Activated T-cell treated with anti-CD3 and anti-CD28 coated beads, Interleukin-2, amount 50 U/mL, for 4 hours (primary cell): Measurements from ENCODE around the gene EGR2. TPM values are rescaled to one million over a fixed set of nuclear protein-coding genes. Genes with fewer than 3 reads are reported as not detected.

Experiments
- ATAC-seq, 2 donors: fragments of 200-7000 bp; cut with Tn5 transposase; one replicate each; pipeline ENCODE4 v1.10.0; 2021
- DNase-seq: peaks from one replicate; pipeline ENCODE4 v3.0.0-alpha.2; 2020
- H3K27me3 Mint-ChIP-seq: one replicate; pipeline ENCODE4 v1.8.0; 2021; ENCODE audit warnings: low read depth, mixed read lengths
- H3K36me3 Mint-ChIP-seq: one replicate; pipeline ENCODE4 v1.8.0; 2022; ENCODE audit warnings: mixed read lengths; ENCODE audit not compliant: insufficient read depth
- H3K4me1 Mint-ChIP-seq: one replicate; pipeline ENCODE4 v1.8.0; 2021; ENCODE audit warnings: low read depth, mixed read lengths
- H3K4me3 Mint-ChIP-seq: one replicate; pipeline ENCODE4 v1.8.0; 2021; ENCODE audit warnings: mild to moderate bottlenecking, moderate library complexity, mixed read lengths
- H3K9me3 Mint-ChIP-seq: one replicate; pipeline ENCODE4 v1.8.0; 2021; ENCODE audit warnings: mixed read lengths
- total RNA-seq, 3 donors: library from RNA; stranded (reverse); gene quantifications; one replicate each; pipeline ENCODE4 v1.2.1, GENCODE V29; 2021

Gene EGR2
- total RNA-seq, 3 donors from 2014 or later = 83.3 to 121 (median 99.5) TPM

GRCh38 chr10:62839590-62839989 is 23.4 kb upstream of the EGR2 start:
- DNase-seq (no peak), ATAC-seq (peak; percentile 51 to 70)
- no peaks in the 10 kb centered on the region for H3K36me3 Mint-ChIP-seq
- H3K9me3 Mint-ChIP-seq = no peaks in the 10 kb centered on the region
- no peak overlapping the region for H3K4me3 Mint-ChIP-seq
- H3K27me3 Mint-ChIP-seq = peaks cover 3% of the 10 kb centered on the region
- H3K4me1 Mint-ChIP-seq = peaks cover 7% of the 10 kb centered on the region

- H3K9me3 Mint-ChIP-seq = no peaks in the 10 kb centered on the region
- peaks cover 13% of the 10 kb centered on the region for H3K27me3 Mint-ChIP-seq
- DNase-seq = no peak
- no peak for ATAC-seq
- H3K4me1 Mint-ChIP-seq = no peaks in the 10 kb centered on the region
- no peak overlapping the region for H3K4me3 Mint-ChIP-seq
- no peaks in the 10 kb centered on the region for H3K36me3 Mint-ChIP-seq
Measured at GRCh38 chr10:62831346-62831745, 15.2 kb upstream of the EGR2 start.

GRCh38 chr10:62830679-62831078 is 14.5 kb upstream of the EGR2 start:
- ATAC-seq = no peak
- H3K9me3 Mint-ChIP-seq = no peaks in the 10 kb centered on the region
- DNase-seq = no peak
- H3K4me1 Mint-ChIP-seq = no peaks in the 10 kb centered on the region
- H3K4me3 Mint-ChIP-seq = no peak overlapping the region
- no peaks in the 10 kb centered on the region for H3K36me3 Mint-ChIP-seq
- peaks cover 13% of the 10 kb centered on the region for H3K27me3 Mint-ChIP-seq

- Mint-ChIP-seq H3K36me3 (no peaks in the 10 kb centered on the region), H3K9me3 (no peaks in the 10 kb centered on the region), H3K4me3 (no peak overlapping the region), H3K27me3 (peaks cover 9% of the 10 kb centered on the region), H3K4me1 (no peaks in the 10 kb centered on the region)
- ATAC-seq (no peak), DNase-seq (no peak)
Measured at GRCh38 chr10:62829622-62830021, 13.5 kb upstream of the EGR2 start.

GRCh38 chr10:62826273-62826672 is 10.1 kb upstream of the EGR2 start:
- H3K36me3 Mint-ChIP-seq = no peaks in the 10 kb centered on the region
- no peaks in the 10 kb centered on the region for H3K9me3 Mint-ChIP-seq
- DNase-seq (no peak), ATAC-seq (no peak)
- peaks cover 3% of the 10 kb centered on the region for H3K27me3 Mint-ChIP-seq
- no peaks in the 10 kb centered on the region for H3K4me1 Mint-ChIP-seq
- no peak overlapping the region for H3K4me3 Mint-ChIP-seq

- Mint-ChIP-seq H3K4me1 (peaks cover 12% of the 10 kb centered on the region), H3K4me3 (no peak overlapping the region), H3K36me3 (peaks cover 8% of the 10 kb centered on the region), H3K9me3 (no peaks in the 10 kb centered on the region), H3K27me3 (peaks cover 21% of the 10 kb centered on the region)
- ATAC-seq (no peak), DNase-seq (no peak)
Measured at GRCh38 chr10:62820586-62820985, 4.4 kb upstream of the EGR2 start.

GRCh38 chr10:62819141-62819920 is 3.2 kb upstream of the EGR2 start:
- Mint-ChIP-seq H3K4me1 (peaks cover 14% of the 10 kb centered on the region), H3K9me3 (no peaks in the 10 kb centered on the region), H3K4me3 (peak overlapping the region; percentile 76), H3K36me3 (peaks cover 14% of the 10 kb centered on the region), H3K27me3 (peaks cover 21% of the 10 kb centered on the region)
- no peak for ATAC-seq
- no peak for DNase-seq

- Mint-ChIP-seq H3K4me3 (peak overlapping the region; percentile 95), H3K9me3 (no peaks in the 10 kb centered on the region), H3K4me1 (peaks cover 20% of the 10 kb centered on the region), H3K36me3 (peaks cover 21% of the 10 kb centered on the region), H3K27me3 (peaks cover 21% of the 10 kb centered on the region)
- ATAC-seq = no peak
- peak; percentile 68 for DNase-seq
Measured at GRCh38 chr10:62818426-62819011, 2.4 kb upstream of the EGR2 start.

GRCh38 chr10:62817766-62818425 is 1.7 kb upstream of the EGR2 start:
- Mint-ChIP-seq H3K36me3 (peaks cover 27% of the 10 kb centered on the region), H3K9me3 (no peaks in the 10 kb centered on the region), H3K27me3 (peaks cover 21% of the 10 kb centered on the region), H3K4me1 (peaks cover 25% of the 10 kb centered on the region), H3K4me3 (peak overlapping the region; percentile 95)
- peak; percentile 38 to 41 for ATAC-seq
- peak; percentile 66 for DNase-seq

- Mint-ChIP-seq H3K4me3 (peak overlapping the region; percentile 95), H3K9me3 (no peaks in the 10 kb centered on the region), H3K27me3 (peaks cover 18% of the 10 kb centered on the region), H3K4me1 (peaks cover 29% of the 10 kb centered on the region), H3K36me3 (peaks cover 34% of the 10 kb centered on the region)
- DNase-seq (peak; percentile 62), ATAC-seq (peak; percentile 5 to 12)
Measured at GRCh38 chr10:62817121-62817765, 1.1 kb upstream of the EGR2 start.

GRCh38 chr10:62816076-62816330 is 163 bp downstream of the EGR2 start:
- Mint-ChIP-seq H3K4me3 (peak overlapping the region; percentile 95), H3K36me3 (peaks cover 39% of the 10 kb centered on the region), H3K4me1 (peaks cover 37% of the 10 kb centered on the region), H3K27me3 (peaks cover 17% of the 10 kb centered on the region), H3K9me3 (no peaks in the 10 kb centered on the region)
- DNase-seq (no peak), ATAC-seq (no peak)

- Mint-ChIP-seq H3K9me3 (no peaks in the 10 kb centered on the region), H3K36me3 (peaks cover 42% of the 10 kb centered on the region), H3K4me3 (peak overlapping the region; percentile 95), H3K4me1 (peaks cover 42% of the 10 kb centered on the region), H3K27me3 (peaks cover 12% of the 10 kb centered on the region)
- DNase-seq (peak; percentile 51), ATAC-seq (no peak)
Measured at GRCh38 chr10:62815381-62816075, 638 bp downstream of the EGR2 start.

- Mint-ChIP-seq H3K36me3 (peaks cover 44% of the 10 kb centered on the region), H3K4me3 (peak overlapping the region; percentile 95), H3K4me1 (peaks cover 48% of the 10 kb centered on the region)
Measured at GRCh38 chr10:62814756-62815380, 1.3 kb downstream of the EGR2 start.

GRCh38 chr10:62813981-62814380 is 2.2 kb downstream of the EGR2 start:
- DNase-seq = no peak
- H3K27me3 Mint-ChIP-seq = no peaks in the 10 kb centered on the region
- ATAC-seq = no peak
- H3K36me3 Mint-ChIP-seq = peaks cover 45% of the 10 kb centered on the region
- H3K4me1 Mint-ChIP-seq = peaks cover 51% of the 10 kb centered on the region
- H3K4me3 Mint-ChIP-seq = peak overlapping the region; percentile 95
- H3K9me3 Mint-ChIP-seq = no peaks in the 10 kb centered on the region

More at GRCh38 chr10:62814756-62815380, 1.3 kb downstream of the EGR2 start:
- peaks cover 5% of the 10 kb centered on the region for H3K27me3 Mint-ChIP-seq
- H3K9me3 Mint-ChIP-seq = no peaks in the 10 kb centered on the region
- DNase-seq (no peak), ATAC-seq (no peak)
